NCI-H1694 (cell line): ENCODE measurements around the gene PFDN1.
"Not testable (repeated sequence)": the region's sequence is repeated elsewhere in the genome, so short reads cannot be mapped to it uniquely, and the experiment has no call there.

ENCODE experiments used
- DNase-seq: peaks from one replicate; lab custom pipeline; 2025; lab: John Stamatoyannopoulos, UW

PFDN1 gene

DNA sequence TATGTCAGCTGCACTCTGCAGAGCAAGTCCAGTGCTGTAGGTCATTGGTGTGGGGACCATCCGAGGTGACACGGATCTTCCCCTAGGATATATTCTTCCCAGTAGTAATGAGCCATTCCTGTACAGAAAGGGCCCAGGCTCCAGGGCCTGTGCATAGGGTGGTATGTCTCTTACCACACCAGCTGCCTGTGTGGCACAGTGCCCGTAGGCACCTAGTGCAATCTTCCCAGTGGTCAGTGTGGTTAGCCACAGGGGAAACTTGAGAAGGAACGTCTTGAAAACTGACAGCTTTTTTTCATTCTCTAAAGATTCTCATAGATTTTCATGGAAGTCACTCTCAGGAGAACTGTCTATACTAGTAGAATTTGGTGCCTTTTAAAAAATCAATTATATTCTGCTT is 88.1 kb downstream of the PFDN1 start:
- DNase-seq: no peak

DNA sequence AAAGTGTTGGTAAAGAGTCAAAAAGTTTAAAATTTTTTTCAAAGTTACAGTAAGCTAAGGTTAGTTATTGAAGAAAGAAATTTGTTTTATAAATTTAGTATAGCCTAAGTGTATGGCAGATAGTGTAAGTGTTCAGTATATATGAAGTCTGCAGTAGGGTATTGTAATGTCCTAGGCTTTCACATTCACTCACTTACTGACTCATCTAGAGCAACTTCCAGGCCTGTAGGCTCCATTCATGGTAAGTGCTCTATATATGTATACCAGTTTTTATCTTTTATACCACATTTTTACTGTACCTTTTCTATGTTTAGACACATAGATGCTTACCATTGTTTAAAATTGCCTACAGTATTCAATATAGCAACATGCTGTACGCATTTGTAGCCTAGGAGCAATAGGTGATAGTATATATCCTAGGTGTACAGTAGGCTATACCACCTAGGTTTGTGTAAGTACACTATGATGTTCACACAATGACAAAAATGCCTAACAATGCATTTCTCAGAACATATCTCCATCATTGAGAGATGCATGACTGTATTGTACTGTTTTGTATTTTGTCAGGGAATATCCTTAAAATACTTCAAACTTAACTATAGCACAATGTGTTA is 89.4 kb downstream of the PFDN1 start:
- DNase-seq: no peak

DNA sequence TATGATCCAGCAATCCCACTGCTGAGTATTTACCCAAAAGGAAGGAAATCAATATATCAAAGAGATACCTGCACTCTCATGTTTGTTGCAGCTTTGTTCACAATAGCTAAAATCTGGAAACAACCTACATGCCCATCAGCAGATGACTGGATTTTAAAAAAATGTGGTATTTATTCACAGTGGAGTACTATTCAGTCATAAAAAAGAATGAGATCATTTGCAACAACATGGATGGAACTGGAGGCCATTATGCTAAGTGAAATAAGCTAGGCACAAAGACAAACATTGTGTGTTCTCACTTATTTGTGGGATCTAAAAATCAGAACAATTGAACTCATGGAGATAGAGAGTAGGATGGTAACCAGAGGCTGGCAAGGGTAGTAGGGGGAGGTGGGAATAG is 94.8 kb downstream of the PFDN1 start:
- DNase-seq: no peak

DNA sequence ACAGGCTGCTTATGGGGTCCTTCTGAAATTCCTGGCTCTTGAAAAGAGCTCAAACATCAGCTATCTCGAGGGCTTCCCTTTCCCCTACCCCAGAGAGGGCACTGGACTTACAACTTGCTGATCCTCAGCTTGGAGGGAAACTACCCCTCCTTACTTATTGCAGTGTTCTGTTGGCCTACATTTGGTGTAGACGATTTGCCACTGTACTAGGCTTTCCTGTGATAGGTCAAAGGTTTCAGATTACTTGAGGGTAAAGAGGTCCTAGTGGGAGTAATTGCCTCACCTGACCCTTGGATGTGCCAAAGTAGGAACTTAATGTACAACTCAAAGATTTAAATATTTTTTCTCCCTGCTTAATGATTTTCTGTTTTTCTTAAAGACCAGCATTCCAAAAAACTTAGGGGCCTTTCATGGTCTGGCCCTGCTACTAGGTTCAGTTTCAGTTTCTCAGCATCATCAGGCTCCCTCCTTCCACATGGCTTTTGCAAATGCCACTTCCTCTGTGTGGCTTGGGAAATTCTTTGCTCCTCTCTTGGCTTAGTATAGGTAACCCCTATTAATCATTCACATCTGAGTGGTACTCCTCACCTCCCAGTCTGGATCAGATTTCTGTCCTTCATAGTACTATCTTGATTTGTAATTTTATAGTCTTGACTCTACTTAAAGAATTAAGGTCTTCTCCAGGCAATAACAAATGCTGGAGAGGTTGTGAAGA is 95.5 kb downstream of the PFDN1 start:
- DNase-seq: no peak

DNA sequence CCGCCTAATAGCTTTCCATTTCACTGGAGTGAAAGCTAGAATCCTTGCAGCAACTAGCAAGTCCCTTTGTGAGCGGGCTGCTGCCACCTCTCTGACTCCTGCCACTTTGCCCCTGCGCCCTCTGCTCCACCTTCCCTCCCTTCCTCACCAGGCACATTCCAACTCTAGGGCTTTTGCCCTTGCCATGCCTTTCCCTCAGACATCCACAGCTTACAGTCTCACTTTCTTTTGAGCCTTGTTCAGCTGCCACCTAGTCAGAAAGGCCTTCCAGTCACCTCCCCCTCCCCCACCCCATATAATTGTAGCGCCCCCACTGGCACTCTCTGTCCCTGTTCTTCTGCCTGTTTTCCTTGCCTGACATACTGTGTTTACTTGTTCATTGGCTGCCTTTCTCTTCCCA is 96.9 kb downstream of the PFDN1 start:
- DNase-seq: no peak

DNA sequence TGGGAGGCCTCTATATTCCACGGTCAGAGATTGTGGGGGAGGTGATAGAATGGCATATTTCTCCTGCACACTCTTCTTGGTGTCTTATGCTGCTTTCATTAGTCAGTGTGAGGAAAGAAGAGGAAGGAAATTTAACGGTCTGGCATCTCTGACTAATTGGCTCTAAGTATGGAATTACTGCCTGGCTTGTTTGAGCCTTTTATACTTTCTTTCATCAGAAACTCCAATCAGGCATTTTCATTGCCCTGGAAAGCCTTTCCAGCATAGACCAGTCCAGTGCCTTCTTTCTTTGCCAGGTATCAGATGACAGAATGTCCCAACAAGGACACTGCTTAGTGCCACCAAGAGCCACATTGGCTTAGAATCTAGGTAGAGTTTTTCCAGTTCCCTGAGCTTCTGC is 97.7 kb downstream of the PFDN1 start:
- DNase-seq: no peak

DNA sequence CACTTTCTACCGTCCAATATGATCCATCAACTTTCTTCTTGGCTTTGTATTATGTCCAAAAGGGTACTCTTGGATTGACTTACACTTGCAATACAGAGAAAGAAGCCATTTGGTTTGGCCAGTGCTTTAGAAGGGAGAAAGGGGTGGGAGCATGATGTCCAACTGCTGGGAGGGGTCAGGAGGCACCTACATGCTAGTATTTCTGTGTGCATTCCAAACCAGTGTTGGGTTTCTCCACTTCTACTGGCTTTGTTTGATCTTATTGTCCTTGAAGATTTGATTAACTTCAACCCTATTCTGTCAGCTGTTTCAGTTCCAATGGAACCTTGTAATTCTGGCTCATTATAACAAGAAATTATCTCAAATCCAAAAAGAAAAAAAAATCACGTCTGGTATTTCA is 100.3 kb downstream of the PFDN1 start:
- DNase-seq: no peak

DNA sequence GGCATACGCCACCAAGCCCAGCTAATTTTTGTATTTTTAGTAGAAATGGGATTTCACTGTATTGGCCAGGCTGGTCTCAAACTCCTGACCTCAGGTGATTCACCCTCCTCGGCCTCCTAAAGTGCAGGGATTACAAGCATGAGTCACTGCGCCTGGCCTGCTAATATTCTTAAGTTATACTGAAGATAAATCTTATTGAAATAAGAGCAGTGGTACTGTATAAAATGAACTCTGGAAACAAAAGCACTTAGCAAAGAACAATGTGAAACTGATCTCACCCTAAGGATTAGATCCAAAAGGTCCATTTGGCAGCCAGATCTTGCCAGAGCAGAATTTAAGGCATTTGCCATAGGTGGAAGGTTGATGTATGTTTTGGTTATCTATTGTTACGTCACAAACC is 100.8 kb downstream of the PFDN1 start:
- DNase-seq: no peak

DNA sequence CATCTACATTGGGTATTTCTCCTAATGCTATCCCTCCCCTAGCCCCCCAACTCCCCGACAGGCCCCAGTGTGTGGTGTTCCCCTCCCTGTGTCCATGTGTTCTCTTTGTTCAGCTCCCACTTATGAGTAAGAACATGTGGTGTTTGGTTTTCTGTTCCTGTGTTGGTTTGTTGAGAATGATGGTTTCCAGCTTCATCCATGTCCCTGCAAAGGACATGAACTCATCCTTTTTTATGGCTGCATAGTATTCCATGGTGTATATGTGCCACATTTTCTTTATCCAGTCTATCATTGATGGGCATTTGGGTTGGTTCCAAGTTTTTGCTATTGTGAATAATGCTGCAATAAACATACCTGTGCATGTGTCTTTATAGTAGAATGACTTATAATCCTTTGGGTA is 104.0 kb downstream of the PFDN1 start:
- DNase-seq: not testable (repeated sequence)

DNA sequence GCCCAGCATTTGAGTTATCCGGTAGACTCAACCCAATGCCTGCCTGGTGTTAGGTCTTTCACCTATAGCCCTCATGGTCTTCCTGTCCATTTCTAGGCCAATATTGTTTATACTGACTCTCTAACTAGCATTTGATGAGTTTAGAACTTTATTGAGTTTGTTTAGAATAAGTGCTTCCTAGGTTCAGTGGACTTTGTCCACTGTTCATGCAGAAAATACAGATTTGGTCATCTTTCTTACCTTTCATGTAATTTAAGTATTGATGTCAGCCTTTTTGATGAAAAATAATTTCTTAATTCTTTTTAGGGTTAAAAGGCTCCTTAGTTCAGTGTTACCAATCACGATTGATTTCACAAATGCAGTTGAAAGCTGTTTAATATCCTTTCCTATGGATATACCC is 105.9 kb downstream of the PFDN1 start:
- no peak for DNase-seq

DNA sequence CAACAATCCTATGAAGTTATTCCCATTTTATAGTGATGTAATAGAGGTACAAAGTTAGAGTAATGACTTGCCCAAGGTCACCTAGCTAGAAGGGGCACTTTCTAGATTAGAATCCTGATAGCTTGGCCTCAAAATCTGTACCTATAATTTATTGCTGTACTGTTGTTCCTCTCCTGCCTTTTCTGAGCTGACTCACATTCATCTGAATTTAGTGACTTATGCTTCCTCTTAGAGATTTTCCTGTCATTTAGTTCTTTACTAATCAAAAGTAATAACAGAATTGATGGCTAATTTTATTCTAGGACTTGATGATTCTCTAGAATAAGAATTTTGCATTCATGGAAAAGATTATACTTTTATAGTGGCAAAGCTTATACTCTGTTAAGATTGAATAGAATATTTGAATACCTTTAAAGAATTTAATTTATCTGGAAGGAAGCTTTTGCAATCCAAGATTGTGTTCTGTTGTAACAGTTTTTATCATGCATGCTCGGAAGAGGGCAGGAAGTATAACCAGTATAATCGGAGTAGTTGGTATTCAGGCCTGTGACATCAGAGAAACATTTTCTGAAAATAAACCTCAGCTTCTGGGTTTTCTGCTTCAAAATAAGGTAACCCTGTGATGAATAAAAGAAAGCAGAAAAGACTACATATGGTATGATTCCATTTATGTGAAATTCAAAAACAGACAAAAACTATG is 106.6 kb downstream of the PFDN1 start:
- DNase-seq: no peak
